HFF-Myc (cell line): ENCODE measurements around the gene TTBK1.

Experiments
- DNase-seq: peaks from one replicate; pipeline ENCODE4 v3.0.0-alpha.2; 2011; ENCODE audit warnings: low read depth; ENCODE audit errors: extremely low read depth
- H3K4me3 ChIP-seq: replicated peaks from 2 replicates; pipeline ENCODE4 v1.5.1; 2011; ENCODE audit warnings: low read depth, mild to moderate bottlenecking, control low read depth, low read length
- CTCF ChIP-seq: IDR thresholded peaks from 2 replicates; pipeline ENCODE4 v1.5.1; 2012; ENCODE audit warnings: mild to moderate bottlenecking, low read depth, low read length, control low read depth; ENCODE audit errors: missing control alignments

The TTBK1 gene

GRCh38 chr6:43229803-43230620 lies 13.3 kb upstream of the TTBK1 start:
- TF ChIP-seq CTCF = no peak
- H3K4me3 ChIP-seq = peak overlapping the region; percentile 71; the same call in 1 of the 2 replicates
- DNase-seq = no peak

- no peak for TF ChIP-seq CTCF
- no peak for DNase-seq
- H3K4me3 ChIP-seq = no peak overlapping the region
Observed at GRCh38 chr6:43231053-43231452, 12.2 kb upstream of the TTBK1 start.

GRCh38 chr6:43231735-43232450 lies 11.4 kb upstream of the TTBK1 start:
- no peak overlapping the region for H3K4me3 ChIP-seq
- no peak for TF ChIP-seq CTCF
- no peak for DNase-seq

- no peak for TF ChIP-seq CTCF
- no peak overlapping the region for H3K4me3 ChIP-seq
- no peak for DNase-seq
Observed at GRCh38 chr6:43235841-43236240, 7.4 kb upstream of the TTBK1 start.

- no peak for DNase-seq
- H3K4me3 ChIP-seq = no peak overlapping the region
- no peak for TF ChIP-seq CTCF
Observed at GRCh38 chr6:43239054-43239453, 4.2 kb upstream of the TTBK1 start.

- no peak overlapping the region for H3K4me3 ChIP-seq
- TF ChIP-seq CTCF = no peak
- DNase-seq = no peak
Observed at GRCh38 chr6:43240950-43241349, 2.3 kb upstream of the TTBK1 start.

- H3K4me3 ChIP-seq = no peak overlapping the region
- no peak for DNase-seq
- no peak for TF ChIP-seq CTCF
Observed at GRCh38 chr6:43241446-43241845, 1.8 kb upstream of the TTBK1 start.
